ENCODE data around the gene NUBP2.

DNA sequence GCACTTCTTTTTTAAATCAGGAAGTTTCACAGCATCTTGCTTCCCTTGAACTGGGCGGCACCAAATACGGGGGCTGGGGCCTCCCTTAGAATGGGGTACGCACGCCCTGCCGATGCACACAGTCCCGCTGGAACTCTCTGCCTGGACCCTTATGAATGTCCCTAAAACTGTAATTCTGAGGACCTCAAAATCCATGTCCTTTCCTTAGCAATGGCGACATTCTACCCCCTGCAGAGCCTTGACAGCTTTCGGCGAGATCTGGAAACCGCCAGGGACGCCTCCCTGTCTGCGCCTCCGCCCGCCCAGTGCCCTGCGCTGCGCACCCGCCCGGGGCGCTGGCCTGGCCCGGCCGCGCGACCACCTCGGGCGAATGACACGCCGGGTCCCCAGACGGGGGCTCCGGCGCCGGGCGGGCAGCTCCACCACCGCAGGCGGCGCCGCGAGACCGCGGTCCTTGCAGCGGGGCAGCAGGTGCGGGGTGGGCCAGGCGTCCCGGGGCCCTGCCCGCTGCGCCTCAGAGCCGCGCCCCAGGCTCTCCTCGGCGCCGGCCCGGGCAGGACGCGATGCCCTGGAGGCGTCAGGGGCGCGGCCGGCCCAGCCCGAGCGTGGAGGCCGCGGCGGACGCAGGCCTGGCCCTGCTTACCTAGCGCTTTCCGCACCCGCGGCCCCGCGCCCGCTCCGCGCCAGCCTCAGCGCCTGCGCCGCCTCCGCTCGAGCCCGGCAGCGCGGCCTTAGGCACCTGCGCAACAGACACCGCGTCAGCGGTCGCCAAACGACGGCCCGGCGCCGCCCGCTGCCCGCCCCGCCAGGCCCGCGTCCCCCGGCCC lies 43.3 kb downstream of the NUBP2 start:
- TF ChIP-seq, protein P1, sequence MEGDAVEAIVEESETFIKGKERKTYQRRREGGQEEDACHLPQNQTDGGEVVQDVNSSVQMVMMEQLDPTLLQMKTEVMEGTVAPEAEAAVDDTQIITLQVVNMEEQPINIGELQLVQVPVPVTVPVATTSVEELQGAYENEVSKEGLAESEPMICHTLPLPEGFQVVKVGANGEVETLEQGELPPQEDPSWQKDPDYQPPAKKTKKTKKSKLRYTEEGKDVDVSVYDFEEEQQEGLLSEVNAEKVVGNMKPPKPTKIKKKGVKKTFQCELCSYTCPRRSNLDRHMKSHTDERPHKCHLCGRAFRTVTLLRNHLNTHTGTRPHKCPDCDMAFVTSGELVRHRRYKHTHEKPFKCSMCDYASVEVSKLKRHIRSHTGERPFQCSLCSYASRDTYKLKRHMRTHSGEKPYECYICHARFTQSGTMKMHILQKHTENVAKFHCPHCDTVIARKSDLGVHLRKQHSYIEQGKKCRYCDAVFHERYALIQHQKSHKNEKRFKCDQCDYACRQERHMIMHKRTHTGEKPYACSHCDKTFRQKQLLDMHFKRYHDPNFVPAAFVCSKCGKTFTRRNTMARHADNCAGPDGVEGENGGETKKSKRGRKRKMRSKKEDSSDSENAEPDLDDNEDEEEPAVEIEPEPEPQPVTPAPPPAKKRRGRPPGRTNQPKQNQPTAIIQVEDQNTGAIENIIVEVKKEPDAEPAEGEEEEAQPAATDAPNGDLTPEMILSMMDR (IDR thresholded peaks at IDR 0.05), result no peak
- TF ChIP-seq GABPA (IDR thresholded peaks at IDR 0.05; ENCODE audit: low read depth) (no peak), TEAD4 (IDR thresholded peaks at IDR 0.05; ENCODE audit: borderline replicate concordance, insufficient read depth) (no peak), TAF1 (IDR thresholded peaks at IDR 0.05; ENCODE audit: borderline replicate concordance, low read depth, low read length) (no peak)

Data from SK-N-SH (cell line).